Neutrophil (primary cell): ENCODE results near the gene IDI2.
A peak's percentile ranks its signal among the peaks of the same experiment; 100 is the strongest.

Source experiments
- H3K27ac ChIP-seq: fragments of 200-600 bp; sonication (generic); 2 replicates; pipeline ENCODE4 v1.5.1; 2016; ENCODE audit warnings: mild to moderate bottlenecking, moderate library complexity
- H3K27me3 ChIP-seq: fragments of 200-600 bp; sonication (generic); 2 replicates; pipeline ENCODE4 v1.6.0; 2016; ENCODE audit warnings: mild to moderate bottlenecking
- H3K36me3 ChIP-seq: fragments of 200-600 bp; sonication (generic); 2 replicates; pipeline ENCODE4 v1.5.1; 2017
- H3K4me1 ChIP-seq, 2 experiments: fragments of 200-600 bp in 1 of 2; sonication (generic) in 1 of 2; 1 replicate in 1 of 2; 2 replicates in 1 of 2; pipeline versions ENCODE4 v1.5.1 to v1.6.1; 2013 to 2016; ENCODE audit warnings: low read depth in 1 of 2, low read length in 1 of 2, mild to moderate bottlenecking in 1 of 2, moderate library complexity in 1 of 2; ENCODE audit not compliant: control insufficient read depth in 1 of 2, insufficient read depth in 1 of 2
- H3K4me3 ChIP-seq, 2 experiments: fragments of 200-600 bp in 1 of 2; sonication (generic) in 1 of 2; 1 replicate in 1 of 2; 2 replicates in 1 of 2; pipeline ENCODE4 v1.5.1; 2013 to 2016; ENCODE audit warnings: low read depth in 1 of 2, low read length in 1 of 2, mild to moderate bottlenecking in 1 of 2, moderate library complexity in 1 of 2
- H3K9me3 ChIP-seq: fragments of 200-600 bp; sonication (generic); 2 replicates; pipeline ENCODE4 v1.5.1; 2016
- CTCF ChIP-seq: fragments of 200-600 bp; sonication (generic); IDR thresholded peaks from 2 replicates; pipeline ENCODE4 v1.5.1; 2016; ENCODE audit warnings: antibody characterized with exemption

IDI2 gene

GRCh38 chr10:1057106-1057657 lies 31.5 kb upstream of the IDI2 start:
- Histone ChIP-seq H3K4me3 (peak overlapping the region; percentile 97), H3K27me3 (no peaks in the 10 kb centered on the region), H3K4me1 (peaks cover 64 to 67% of the 10 kb centered on the region in 2 experiments), H3K27ac (peak overlapping the region; percentile 97), H3K36me3 (peaks cover 26% of the 10 kb centered on the region), H3K9me3 (no peaks in the 10 kb centered on the region)
- TF ChIP-seq CTCF = peak; percentile 26

- H3K4me1 ChIP-seq = peaks cover 58 to 60% of the 10 kb centered on the region in 2 experiments
- no peak for TF ChIP-seq CTCF
- no peaks in the 10 kb centered on the region for H3K27me3 ChIP-seq
- peaks cover 33% of the 10 kb centered on the region for H3K36me3 ChIP-seq
- peak within 1 kb of the TSS; percentile 97 for H3K4me3 ChIP-seq
- peak within 1 kb of the TSS; percentile 97 for H3K27ac ChIP-seq
- no peaks in the 10 kb centered on the region for H3K9me3 ChIP-seq
Observed at GRCh38 chr10:1056326-1057105, 30.9 kb upstream of the IDI2 start, which contains the start of gene WDR37. Gene WDR37, plus strand, starts transcription at chr10:1056385. Its CDS starts 15,771 bp downstream, at chr10:1072156.

GRCh38 chr10:1054684-1055083 lies 29.0 kb upstream of the IDI2 start:
- H3K4me3 ChIP-seq = peak overlapping the region; percentile 97
- peaks cover 59 to 63% of the 10 kb centered on the region in 2 experiments for H3K4me1 ChIP-seq
- no peaks in the 10 kb centered on the region for H3K9me3 ChIP-seq
- peaks cover 43% of the 10 kb centered on the region for H3K36me3 ChIP-seq
- no peak for TF ChIP-seq CTCF
- H3K27ac ChIP-seq = peak overlapping the region; percentile 97
- no peaks in the 10 kb centered on the region for H3K27me3 ChIP-seq

- no peak overlapping the region for H3K4me3 ChIP-seq
- H3K27ac ChIP-seq = peak overlapping the region; percentile 98
- H3K36me3 ChIP-seq = peaks cover 40% of the 10 kb centered on the region
- no peaks in the 10 kb centered on the region for H3K27me3 ChIP-seq
- no peaks in the 10 kb centered on the region for H3K9me3 ChIP-seq
- peaks cover 56 to 57% of the 10 kb centered on the region in 2 experiments for H3K4me1 ChIP-seq
- no peak for TF ChIP-seq CTCF
Observed at GRCh38 chr10:1050554-1050953, 24.9 kb upstream of the IDI2 start.

- Histone ChIP-seq H3K27me3 (no peaks in the 10 kb centered on the region), H3K4me3 (peak overlapping the region; percentile 98), H3K36me3 (peaks cover 40% of the 10 kb centered on the region), H3K27ac (peak overlapping the region; percentile 98), H3K9me3 (no peaks in the 10 kb centered on the region), H3K4me1 (peaks cover 57% of the 10 kb centered on the region in 2 experiments)
- TF ChIP-seq CTCF = no peak
Observed at GRCh38 chr10:1050145-1050544, 24.5 kb upstream of the IDI2 start.
